ENCODE data around the gene MSRB3. TPM values are rescaled to one million over a fixed set of nuclear protein-coding genes. Genes with fewer than 3 reads are reported as not detected.

MSRB3 gene
- total and polyA plus RNA-seq, 2 experiments from 2014 or later = 0.95 to 1.7 TPM

DNA sequence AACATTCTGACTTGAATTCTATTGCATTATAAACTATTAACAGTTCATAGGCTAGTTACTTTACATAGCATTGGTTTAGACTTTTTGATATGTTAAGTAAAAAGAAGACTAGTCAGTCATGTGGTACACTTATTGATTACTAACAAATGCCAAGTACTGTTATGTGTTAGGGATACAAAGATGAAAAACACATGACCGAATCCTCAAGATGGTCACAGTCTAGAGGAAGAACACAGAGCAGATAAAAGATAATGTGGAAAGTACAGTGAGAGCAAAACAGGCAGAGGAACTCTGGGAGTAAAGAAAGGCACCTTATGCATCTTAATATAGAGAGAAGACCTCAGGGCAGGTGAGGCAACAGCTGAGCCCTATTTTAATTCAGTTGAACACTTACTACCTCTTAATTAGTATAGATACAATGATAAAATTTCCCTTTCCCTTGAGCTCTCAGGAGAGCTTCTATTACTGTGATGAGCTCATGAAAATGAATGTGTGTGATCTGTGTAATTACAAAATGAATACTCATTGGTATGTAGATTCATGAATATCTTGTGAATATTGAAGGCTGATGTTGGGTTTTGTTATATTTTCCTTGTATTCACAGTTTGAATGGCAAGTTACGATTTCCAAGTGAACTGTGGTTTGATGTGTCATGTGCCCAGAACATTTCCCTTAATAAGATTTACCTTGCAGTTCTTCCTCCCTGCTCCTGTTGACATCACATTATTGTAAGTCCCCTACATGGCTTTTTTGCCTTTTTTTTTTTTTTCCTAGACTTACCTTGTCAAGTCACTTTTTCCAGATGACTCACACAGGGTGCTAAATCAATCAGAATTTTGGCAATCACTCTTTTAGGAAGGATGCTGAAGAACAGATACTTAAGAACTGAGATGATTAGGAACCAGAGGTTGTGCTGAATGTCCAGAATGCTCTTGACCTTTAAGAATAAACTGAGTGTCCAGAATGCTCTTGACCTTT is 29.5 kb upstream of the MSRB3 start:
- Mint-ChIP-seq H3K27ac (no peak overlapping the region), H3K9me3 (no peaks in the 10 kb centered on the region), H3K4me3 (no peak overlapping the region), H3K27me3 (ENCODE audit: insufficient read depth, low read depth, poor library complexity) (no peaks in the 10 kb centered on the region), H3K4me1 (peaks cover 2% of the 10 kb centered on the region; the same call in 2 of the 3 replicates), H3K36me3 (ENCODE audit: low read depth) (peaks cover 12% of the 10 kb centered on the region; the same call in 2 of the 3 replicates)
- no peaks in the 10 kb centered on the region for H3K4me1 ChIP-seq (ENCODE audit: insufficient read depth)
- ATAC-seq = no peak
- H4K20me1 ChIP-seq (replicated peaks; ENCODE audit: insufficient read depth) = no peaks in the 10 kb centered on the region
- TF ChIP-seq JUNB (IDR thresholded peaks at IDR 0.05; ENCODE audit: unreplicated experiment) = no peak
- TF ChIP-seq, protein P1, sequence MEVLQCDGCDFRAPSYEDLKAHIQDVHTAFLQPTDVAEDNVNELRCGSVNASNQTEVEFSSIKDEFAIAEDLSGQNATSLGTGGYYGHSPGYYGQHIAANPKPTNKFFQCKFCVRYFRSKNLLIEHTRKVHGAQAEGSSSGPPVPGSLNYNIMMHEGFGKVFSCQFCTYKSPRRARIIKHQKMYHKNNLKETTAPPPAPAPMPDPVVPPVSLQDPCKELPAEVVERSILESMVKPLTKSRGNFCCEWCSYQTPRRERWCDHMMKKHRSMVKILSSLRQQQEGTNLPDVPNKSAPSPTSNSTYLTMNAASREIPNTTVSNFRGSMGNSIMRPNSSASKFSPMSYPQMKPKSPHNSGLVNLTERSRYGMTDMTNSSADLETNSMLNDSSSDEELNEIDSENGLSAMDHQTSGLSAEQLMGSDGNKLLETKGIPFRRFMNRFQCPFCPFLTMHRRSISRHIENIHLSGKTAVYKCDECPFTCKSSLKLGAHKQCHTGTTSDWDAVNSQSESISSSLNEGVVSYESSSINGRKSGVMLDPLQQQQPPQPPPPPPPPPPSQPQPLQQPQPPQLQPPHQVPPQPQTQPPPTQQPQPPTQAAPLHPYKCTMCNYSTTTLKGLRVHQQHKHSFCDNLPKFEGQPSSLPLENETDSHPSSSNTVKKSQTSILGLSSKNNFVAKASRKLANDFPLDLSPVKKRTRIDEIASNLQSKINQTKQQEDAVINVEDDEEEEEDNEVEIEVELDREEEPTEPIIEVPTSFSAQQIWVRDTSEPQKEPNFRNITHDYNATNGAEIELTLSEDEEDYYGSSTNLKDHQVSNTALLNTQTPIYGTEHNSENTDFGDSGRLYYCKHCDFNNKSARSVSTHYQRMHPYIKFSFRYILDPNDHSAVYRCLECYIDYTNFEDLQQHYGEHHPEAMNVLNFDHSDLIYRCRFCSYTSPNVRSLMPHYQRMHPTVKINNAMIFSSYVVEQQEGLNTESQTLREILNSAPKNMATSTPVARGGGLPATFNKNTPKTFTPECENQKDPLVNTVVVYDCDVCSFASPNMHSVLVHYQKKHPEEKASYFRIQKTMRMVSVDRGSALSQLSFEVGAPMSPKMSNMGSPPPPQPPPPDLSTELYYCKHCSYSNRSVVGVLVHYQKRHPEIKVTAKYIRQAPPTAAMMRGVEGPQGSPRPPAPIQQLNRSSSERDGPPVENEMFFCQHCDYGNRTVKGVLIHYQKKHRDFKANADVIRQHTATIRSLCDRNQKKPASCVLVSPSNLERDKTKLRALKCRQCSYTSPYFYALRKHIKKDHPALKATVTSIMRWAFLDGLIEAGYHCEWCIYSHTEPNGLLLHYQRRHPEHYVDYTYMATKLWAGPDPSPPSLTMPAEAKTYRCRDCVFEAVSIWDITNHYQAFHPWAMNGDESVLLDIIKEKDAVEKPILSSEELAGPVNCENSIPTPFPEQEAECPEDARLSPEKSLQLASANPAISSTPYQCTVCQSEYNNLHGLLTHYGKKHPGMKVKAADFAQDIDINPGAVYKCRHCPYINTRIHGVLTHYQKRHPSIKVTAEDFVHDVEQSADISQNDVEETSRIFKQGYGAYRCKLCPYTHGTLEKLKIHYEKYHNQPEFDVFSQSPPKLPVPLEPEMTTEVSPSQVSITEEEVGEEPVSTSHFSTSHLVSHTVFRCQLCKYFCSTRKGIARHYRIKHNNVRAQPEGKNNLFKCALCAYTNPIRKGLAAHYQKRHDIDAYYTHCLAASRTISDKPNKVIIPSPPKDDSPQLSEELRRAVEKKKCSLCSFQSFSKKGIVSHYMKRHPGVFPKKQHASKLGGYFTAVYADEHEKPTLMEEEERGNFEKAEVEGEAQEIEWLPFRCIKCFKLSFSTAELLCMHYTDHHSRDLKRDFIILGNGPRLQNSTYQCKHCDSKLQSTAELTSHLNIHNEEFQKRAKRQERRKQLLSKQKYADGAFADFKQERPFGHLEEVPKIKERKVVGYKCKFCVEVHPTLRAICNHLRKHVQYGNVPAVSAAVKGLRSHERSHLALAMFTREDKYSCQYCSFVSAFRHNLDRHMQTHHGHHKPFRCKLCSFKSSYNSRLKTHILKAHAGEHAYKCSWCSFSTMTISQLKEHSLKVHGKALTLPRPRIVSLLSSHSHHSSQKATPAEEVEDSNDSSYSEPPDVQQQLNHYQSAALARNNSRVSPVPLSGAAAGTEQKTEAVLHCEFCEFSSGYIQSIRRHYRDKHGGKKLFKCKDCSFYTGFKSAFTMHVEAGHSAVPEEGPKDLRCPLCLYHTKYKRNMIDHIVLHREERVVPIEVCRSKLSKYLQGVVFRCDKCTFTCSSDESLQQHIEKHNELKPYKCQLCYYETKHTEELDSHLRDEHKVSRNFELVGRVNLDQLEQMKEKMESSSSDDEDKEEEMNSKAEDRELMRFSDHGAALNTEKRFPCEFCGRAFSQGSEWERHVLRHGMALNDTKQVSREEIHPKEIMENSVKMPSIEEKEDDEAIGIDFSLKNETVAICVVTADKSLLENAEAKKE (CRISPR knock-in tag; IDR thresholded peaks at IDR 0.05) = no peak
- TF ChIP-seq POLR2AphosphoS5 (IDR thresholded peaks at IDR 0.05; ENCODE audit: low read depth) = no peak
- TF ChIP-seq ZNF114 (CRISPR knock-in tag; IDR thresholded peaks at IDR 0.05) = no peak
- TF ChIP-seq NANOG (IDR thresholded peaks at IDR 0.05; ENCODE audit: borderline replicate concordance) = no peak
- no peak for TF ChIP-seq EZH2phosphoT487 (IDR thresholded peaks at IDR 0.05; ENCODE audit: unreplicated experiment)
- no peak for TF ChIP-seq ZNF331 (CRISPR knock-in tag; IDR thresholded peaks at IDR 0.05; ENCODE audit: low read depth)
- TF ChIP-seq, protein P2, sequence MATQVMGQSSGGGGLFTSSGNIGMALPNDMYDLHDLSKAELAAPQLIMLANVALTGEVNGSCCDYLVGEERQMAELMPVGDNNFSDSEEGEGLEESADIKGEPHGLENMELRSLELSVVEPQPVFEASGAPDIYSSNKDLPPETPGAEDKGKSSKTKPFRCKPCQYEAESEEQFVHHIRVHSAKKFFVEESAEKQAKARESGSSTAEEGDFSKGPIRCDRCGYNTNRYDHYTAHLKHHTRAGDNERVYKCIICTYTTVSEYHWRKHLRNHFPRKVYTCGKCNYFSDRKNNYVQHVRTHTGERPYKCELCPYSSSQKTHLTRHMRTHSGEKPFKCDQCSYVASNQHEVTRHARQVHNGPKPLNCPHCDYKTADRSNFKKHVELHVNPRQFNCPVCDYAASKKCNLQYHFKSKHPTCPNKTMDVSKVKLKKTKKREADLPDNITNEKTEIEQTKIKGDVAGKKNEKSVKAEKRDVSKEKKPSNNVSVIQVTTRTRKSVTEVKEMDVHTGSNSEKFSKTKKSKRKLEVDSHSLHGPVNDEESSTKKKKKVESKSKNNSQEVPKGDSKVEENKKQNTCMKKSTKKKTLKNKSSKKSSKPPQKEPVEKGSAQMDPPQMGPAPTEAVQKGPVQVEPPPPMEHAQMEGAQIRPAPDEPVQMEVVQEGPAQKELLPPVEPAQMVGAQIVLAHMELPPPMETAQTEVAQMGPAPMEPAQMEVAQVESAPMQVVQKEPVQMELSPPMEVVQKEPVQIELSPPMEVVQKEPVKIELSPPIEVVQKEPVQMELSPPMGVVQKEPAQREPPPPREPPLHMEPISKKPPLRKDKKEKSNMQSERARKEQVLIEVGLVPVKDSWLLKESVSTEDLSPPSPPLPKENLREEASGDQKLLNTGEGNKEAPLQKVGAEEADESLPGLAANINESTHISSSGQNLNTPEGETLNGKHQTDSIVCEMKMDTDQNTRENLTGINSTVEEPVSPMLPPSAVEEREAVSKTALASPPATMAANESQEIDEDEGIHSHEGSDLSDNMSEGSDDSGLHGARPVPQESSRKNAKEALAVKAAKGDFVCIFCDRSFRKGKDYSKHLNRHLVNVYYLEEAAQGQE (IDR thresholded peaks at IDR 0.05; ENCODE audit: unreplicated experiment) = no peak
- TF ChIP-seq CTCF (conservative IDR thresholded peaks at IDR 0.05; ENCODE audit: low read depth in 2 of 2) = no peak
- TF ChIP-seq EZH2 (IDR thresholded peaks at IDR 0.05; ENCODE audit: low read depth, unreplicated experiment) = no peak
- no peaks in the 10 kb centered on the region for H3K27me3 ChIP-seq (ENCODE audit: insufficient read depth)
- H3K4me2 ChIP-seq = no peak overlapping the region
- H3F3A ChIP-seq (replicated peaks; ENCODE audit: low read depth) = no peaks in the 10 kb centered on the region
- DNase-seq (ENCODE audit: low spot score) = no peak
- no peaks in the 10 kb centered on the region for H3K9me2 ChIP-seq (ENCODE audit: insufficient read depth)
- H2AFZ ChIP-seq = no peak overlapping the region
- no peaks in the 10 kb centered on the region for H3K79me2 ChIP-seq (replicated peaks; ENCODE audit: insufficient read depth)
- H3K36me3 ChIP-seq (ENCODE audit: insufficient read depth) = peaks cover 3% of the 10 kb centered on the region; the same call in 1 of the 2 replicates
- no peak overlapping the region for H3K27ac ChIP-seq (ENCODE audit: low read depth)
- no peak overlapping the region for H3K4me3 ChIP-seq
